KOPT-K1 (cell line): Measurements from ENCODE around the gene COL27A1.

Source experiments
- H3K27ac ChIP-seq: fragments of 200-600 bp; sonication (generic); 2 replicates; pipeline ENCODE4 v1.5.1; 2016; ENCODE audit warnings: antibody characterized with exemption, mild to moderate bottlenecking, low read depth, low read length; ENCODE audit not compliant: poor library complexity, severe bottlenecking
- H3K36me3 ChIP-seq: fragments of 200-600 bp; sonication (generic); 2 replicates; pipeline ENCODE4 v1.5.1; 2017; ENCODE audit warnings: antibody characterized with exemption, mild to moderate bottlenecking, low read length, moderate library complexity; ENCODE audit not compliant: insufficient read depth
- H3K9me3 ChIP-seq: fragments of 200-600 bp; sonication (generic); 2 replicates; pipeline ENCODE4 v1.5.1; 2017; ENCODE audit warnings: antibody characterized with exemption, low read length, mild to moderate bottlenecking; ENCODE audit not compliant: insufficient read depth, poor library complexity, severe bottlenecking

The COL27A1 gene

DNA sequence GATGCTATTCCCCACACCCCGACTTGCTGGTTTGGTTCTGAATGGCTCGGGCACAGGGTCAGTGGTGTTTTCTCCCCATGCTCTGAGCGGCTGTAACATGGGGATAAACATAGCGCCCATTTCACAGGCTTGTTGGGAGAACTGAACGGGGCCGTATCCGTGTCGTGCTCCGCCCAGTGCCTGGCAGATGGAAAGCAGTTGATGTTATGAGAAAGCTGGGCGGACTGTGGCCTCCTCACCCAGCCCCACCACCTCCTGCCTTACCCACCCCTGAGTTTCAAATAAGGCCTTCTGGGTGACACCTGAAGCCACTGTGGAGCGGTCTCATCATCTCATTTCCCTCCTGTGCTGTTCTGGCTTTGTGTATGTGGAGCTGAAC lies 188.8 kb downstream of the COL27A1 start:
- Histone ChIP-seq H3K9me3 (no peaks in the 10 kb centered on the region), H3K36me3 (peaks cover 100% of the 10 kb centered on the region), H3K27ac (no peak overlapping the region)

GRCh38 chr9:114344692-114345091 lies 189.4 kb downstream of the COL27A1 start:
- Histone ChIP-seq H3K27ac (no peak overlapping the region), H3K36me3 (peaks cover 100% of the 10 kb centered on the region), H3K9me3 (no peaks in the 10 kb centered on the region)

DNA sequence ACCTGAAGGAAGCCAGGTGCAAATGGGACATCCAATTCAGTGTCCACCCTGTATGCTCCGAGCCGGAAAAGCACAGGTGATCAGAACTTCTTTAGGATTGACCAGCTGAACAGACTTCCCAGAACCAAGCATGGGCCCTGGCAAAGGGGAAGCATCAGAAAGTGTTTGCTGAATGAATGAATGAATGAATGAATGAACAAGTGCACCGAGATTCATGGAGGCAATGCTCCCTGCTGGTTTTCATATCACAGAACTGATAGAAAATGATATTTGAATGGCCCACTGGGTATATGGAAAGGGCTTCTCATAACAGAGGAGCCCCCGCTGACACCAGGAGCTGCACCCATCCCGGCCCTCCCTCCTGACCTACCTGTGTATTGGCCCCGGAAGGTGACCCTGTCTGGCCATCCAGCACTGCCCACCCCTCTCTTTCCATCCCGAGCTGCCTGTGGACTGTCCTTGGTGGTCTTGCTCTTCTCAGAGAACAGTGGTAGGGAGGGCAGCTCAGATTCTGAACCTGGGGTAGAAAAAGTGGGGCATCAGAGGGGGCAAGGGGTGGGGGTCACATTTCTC lies 190.2 kb downstream of the COL27A1 start:
- Histone ChIP-seq H3K9me3 (no peaks in the 10 kb centered on the region), H3K27ac (no peak overlapping the region), H3K36me3 (peaks cover 100% of the 10 kb centered on the region)

DNA sequence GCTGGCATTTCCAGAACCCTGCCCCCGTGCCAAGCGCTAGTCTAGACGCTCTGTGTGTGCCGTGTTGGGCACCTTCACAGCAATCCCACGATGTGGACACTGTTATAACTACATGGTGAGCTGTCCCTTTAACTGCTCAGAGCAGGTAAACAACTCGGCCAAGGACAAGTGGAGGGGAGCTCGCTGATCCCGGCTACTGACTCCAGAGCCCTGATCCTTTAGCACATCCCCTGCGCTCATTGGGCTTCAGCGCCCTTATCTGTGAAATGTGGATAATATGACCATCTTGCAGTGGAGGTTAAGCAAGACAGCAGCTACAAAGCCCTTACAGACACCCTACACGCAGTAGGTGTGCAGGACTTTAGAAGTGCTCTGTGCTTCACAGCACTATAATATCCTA lies 190.8 kb downstream of the COL27A1 start:
- Histone ChIP-seq H3K27ac (no peak overlapping the region), H3K9me3 (no peaks in the 10 kb centered on the region), H3K36me3 (peaks cover 100% of the 10 kb centered on the region)

GRCh38 chr9:114347675-114348074 lies 192.3 kb downstream of the COL27A1 start:
- Histone ChIP-seq H3K27ac (no peak overlapping the region), H3K36me3 (peaks cover 100% of the 10 kb centered on the region), H3K9me3 (no peaks in the 10 kb centered on the region)

DNA sequence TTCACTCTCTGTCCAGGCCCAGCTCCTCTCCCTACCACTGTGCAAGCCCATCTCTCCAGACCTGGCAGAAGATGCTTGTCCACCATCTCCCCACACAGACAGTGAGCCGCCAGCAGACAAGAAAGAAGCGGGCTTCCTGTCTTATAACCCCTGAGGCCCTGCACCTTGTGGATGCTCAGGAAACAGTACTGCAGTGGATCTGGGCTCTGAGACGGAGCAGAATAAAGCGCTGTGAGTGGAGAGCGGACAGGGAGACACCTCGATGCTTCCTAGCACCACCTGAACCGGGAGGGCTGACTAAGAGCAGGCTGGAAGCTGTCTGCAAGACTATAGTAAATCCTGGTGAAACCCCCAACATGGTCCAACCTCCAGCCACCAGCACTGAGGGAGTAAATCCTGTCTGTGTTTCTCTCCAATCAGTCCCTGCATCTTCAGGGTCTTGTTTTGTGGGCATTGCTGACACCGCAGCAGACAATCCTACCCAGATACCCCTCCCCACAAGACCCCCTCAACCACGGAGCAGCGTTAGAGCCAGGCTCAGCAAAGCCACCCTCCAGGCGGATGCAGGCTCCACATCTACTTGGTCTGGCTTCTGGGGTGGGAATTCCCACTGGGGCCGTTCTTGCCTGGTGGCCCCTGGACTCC lies 193.0 kb downstream of the COL27A1 start:
- Histone ChIP-seq H3K36me3 (peaks cover 100% of the 10 kb centered on the region), H3K27ac (peak overlapping the region; percentile 22)

GRCh38 chr9:114348906-114349482 lies 193.7 kb downstream of the COL27A1 start:
- Histone ChIP-seq H3K9me3 (no peaks in the 10 kb centered on the region), H3K36me3 (peaks cover 100% of the 10 kb centered on the region), H3K27ac (peak overlapping the region; percentile 20)

More for the DNA sequence above, 193.0 kb downstream of the COL27A1 start:
- H3K9me3 ChIP-seq = no peaks in the 10 kb centered on the region

DNA sequence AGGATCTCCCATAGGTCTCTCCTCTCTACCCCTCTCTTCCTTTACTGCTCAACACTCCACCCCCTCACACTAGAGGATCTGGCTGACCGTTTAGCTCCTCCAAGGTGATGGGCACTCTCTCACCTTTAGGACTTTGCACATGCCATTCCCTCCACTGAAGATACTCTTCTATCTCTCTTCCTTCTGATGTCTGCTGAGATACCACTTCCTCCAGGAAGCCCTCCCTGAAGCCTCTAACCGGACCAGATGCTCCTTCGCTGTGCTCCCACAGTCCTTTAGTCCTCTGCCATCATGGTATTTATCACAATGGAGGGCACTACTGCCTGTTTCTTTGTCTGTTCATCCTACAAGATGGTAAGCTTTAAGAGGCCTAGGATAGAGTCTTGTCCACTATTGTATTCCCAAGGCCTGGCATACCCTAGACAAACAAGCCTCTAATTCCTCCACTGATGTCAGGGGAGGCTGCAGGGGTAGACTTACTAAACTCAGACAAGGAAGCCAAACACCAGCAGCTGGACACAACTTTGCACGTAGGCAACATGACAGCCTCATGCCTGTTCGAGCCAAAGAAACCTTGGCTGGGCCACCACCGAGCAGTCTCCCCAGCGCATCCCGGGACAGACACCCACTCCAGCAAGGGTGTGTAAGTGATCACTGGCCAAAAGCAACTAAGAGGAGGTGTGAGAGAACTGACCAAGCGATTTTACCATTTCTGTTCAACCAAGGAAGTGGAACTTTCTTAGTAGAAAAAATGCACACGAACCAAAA lies 194.6 kb downstream of the COL27A1 start:
- Histone ChIP-seq H3K27ac (peak overlapping the region; percentile 14), H3K9me3 (no peaks in the 10 kb centered on the region), H3K36me3 (peaks cover 99% of the 10 kb centered on the region)

- H3K36me3 ChIP-seq = peaks cover 99% of the 10 kb centered on the region
- no peak overlapping the region for H3K27ac ChIP-seq
- H3K9me3 ChIP-seq = no peaks in the 10 kb centered on the region
These were observed 195.5 kb downstream of the COL27A1 start for GRCh38 chr9:114350636-114351401.

DNA sequence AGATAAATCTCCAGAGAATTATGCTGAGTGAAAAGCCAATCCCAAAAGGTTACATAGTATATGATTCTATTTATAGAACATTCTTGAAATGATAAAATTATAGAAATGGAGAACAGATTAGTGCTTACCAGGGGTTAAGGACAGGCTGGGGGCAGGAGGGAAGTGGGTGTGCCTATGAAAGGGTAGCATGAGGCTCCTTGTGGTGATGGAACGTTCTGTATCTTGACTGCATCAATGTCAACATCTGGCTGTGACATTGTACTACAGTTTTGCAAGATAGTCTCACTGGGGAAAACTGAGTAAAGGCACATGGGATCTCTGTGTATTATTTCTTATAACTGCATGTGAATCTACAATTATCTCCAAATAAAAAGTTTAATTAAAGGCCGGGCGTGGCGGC lies 196.6 kb downstream of the COL27A1 start:
- H3K9me3 ChIP-seq = no peaks in the 10 kb centered on the region
- H3K27ac ChIP-seq = no peak overlapping the region
- H3K36me3 ChIP-seq = peaks cover 99% of the 10 kb centered on the region

DNA sequence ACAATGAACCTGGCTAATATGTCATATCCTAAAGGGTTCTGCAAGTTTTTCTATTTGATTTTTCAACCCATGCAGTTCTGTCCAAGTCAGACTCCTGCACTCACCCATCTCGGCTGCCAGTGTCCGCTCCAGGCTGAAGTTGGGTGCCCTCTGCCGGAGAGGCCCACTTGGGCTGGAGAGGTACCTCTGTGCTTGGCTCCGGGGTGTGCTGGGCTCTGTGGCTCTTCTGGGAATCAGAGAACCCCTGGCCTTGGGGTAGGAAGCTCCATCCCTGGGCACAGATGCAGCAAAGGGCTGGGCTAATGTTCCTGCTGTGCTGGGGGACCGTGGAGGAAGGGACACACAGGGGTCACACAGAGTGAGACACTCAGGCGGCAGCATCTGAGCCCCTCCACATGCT lies 200.5 kb downstream of the COL27A1 start:
- Histone ChIP-seq H3K36me3 (peaks cover 99% of the 10 kb centered on the region), H3K27ac (no peak overlapping the region)

GRCh38 chr9:114356792-114357191 lies 201.5 kb downstream of the COL27A1 start:
- peaks cover 99% of the 10 kb centered on the region for H3K36me3 ChIP-seq
- H3K27ac ChIP-seq = no peak overlapping the region
- H3K9me3 ChIP-seq = no peaks in the 10 kb centered on the region

More for the DNA sequence above, 200.5 kb downstream of the COL27A1 start:
- no peaks in the 10 kb centered on the region for H3K9me3 ChIP-seq

- no peaks in the 10 kb centered on the region for H3K9me3 ChIP-seq
- no peak overlapping the region for H3K27ac ChIP-seq
- peaks cover 99% of the 10 kb centered on the region for H3K36me3 ChIP-seq
These were observed 202.0 kb downstream of the COL27A1 start for GRCh38 chr9:114357360-114357759.

DNA sequence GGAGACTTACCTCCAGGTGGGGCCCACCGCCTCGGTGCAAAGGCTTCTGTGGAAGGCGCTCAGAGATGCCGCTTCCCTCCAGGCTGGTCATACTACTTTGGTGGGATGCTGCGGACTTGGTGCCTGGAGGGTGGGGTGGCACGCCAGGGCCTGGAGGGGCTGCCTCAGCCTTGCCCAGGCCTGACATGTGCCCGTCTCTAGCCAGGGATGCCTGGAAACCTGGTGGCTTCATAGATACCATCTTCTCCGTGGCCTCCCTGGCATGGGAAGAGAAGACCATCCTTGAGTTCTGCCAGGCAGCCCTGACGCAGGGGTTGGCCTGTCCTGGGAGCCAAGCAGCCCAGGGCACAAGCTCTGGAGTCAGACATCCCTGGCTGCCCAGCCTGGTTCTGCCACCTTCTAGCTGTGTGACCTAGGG lies 202.6 kb downstream of the COL27A1 start:
- H3K27ac ChIP-seq = no peak overlapping the region
- no peaks in the 10 kb centered on the region for H3K9me3 ChIP-seq
- H3K36me3 ChIP-seq = peaks cover 99% of the 10 kb centered on the region

DNA sequence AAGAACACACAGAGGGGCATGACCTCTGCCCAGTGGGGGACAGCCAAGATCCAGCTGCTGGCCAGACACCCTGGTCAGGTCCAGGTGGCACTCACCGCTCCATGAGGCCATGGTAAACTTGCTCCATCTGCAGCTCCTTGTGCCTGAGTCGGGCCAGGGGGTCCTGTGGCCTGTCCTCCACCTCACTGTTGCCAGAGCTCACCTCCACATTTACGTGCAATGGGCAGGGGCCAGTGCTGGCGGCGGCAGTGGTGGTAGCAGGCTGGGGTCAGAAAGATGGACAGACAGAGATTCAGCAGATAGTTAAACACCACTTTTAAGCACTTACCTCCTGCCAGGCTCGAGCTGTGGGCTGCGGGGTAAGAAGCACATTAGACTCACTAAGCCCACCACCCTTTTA lies 204.5 kb downstream of the COL27A1 start:
- Histone ChIP-seq H3K36me3 (peaks cover 100% of the 10 kb centered on the region), H3K27ac (no peak overlapping the region), H3K9me3 (no peaks in the 10 kb centered on the region)
